ENCODE data around the gene ELMO1. TPM values are rescaled to one million over a fixed set of nuclear protein-coding genes. Genes with fewer than 3 reads are reported as not detected.

Gene ELMO1
- total RNA-seq, 1 donor from 2014 or later: 66.1 TPM

DNA sequence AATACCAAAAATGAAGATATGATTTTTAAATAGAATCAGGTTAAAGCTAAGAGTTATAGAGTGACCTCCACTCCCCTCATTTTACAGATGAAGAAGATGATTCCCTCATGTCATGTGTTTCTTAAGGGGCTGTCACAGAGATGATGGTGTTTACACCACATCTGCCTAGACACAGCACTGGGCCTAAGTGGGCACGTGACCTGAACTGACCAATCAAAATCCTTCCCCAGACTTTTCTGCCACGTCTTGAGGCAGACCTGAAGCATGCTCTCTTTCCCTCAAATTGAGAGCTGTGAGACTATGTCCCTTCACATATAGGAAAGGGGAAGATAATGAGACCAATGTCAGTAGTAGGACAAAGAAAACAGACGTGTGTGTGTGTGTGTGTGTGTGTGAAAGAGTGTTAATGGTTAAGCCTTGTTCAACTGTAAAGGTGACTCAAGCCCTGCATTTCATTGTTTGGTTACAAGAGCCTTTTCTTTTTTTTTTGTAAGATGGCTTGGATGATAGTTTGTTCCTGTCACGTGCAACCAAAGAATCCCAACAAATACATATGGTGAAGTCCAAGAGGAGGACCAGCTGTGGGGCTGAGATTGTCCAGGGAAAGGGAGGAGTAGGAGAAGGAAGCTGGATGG lies 551.6 kb downstream of the ELMO1 start:
- Mint-ChIP-seq H3K9me3 (ENCODE audit: low read depth) (peaks cover 3% of the 10 kb centered on the region), H3K27me3 (no peaks in the 10 kb centered on the region), H3K36me3 (ENCODE audit: insufficient read depth) (peaks cover 14% of the 10 kb centered on the region), H3K4me3 (ENCODE audit: low read depth) (no peak overlapping the region), H3K4me1 (ENCODE audit: low read depth) (peaks cover 20% of the 10 kb centered on the region), H3K27ac (no peak overlapping the region)
- no peak for DNase-seq (ENCODE audit: low spot score, unreplicated experiment)
- no peak for TF ChIP-seq CTCF (IDR thresholded peaks at IDR 0.05; ENCODE audit: unreplicated experiment)

GRCh38 chr7:36896418-36896817 lies 552.2 kb downstream of the ELMO1 start:
- H3K27ac Mint-ChIP-seq: no peak overlapping the region
- H3K4me1 Mint-ChIP-seq (ENCODE audit: low read depth): peaks cover 20% of the 10 kb centered on the region
- TF ChIP-seq CTCF (IDR thresholded peaks at IDR 0.05; ENCODE audit: unreplicated experiment): no peak
- H3K27me3 Mint-ChIP-seq: no peaks in the 10 kb centered on the region
- H3K9me3 Mint-ChIP-seq (ENCODE audit: low read depth): peaks cover 3% of the 10 kb centered on the region
- H3K4me3 Mint-ChIP-seq (ENCODE audit: low read depth): no peak overlapping the region
- no peak for DNase-seq (ENCODE audit: low spot score, unreplicated experiment)
- H3K36me3 Mint-ChIP-seq (ENCODE audit: insufficient read depth): peaks cover 12% of the 10 kb centered on the region

- TF ChIP-seq CTCF (IDR thresholded peaks at IDR 0.05; ENCODE audit: unreplicated experiment): no peak
- DNase-seq (ENCODE audit: low spot score, unreplicated experiment): no peak
- no peak overlapping the region for H3K27ac Mint-ChIP-seq
- peaks cover 7% of the 10 kb centered on the region for H3K36me3 Mint-ChIP-seq (ENCODE audit: insufficient read depth)
- H3K4me3 Mint-ChIP-seq (ENCODE audit: low read depth): no peak overlapping the region
- no peaks in the 10 kb centered on the region for H3K9me3 Mint-ChIP-seq (ENCODE audit: low read depth)
- peaks cover 19% of the 10 kb centered on the region for H3K4me1 Mint-ChIP-seq (ENCODE audit: low read depth)
- no peaks in the 10 kb centered on the region for H3K27me3 Mint-ChIP-seq
Observed at GRCh38 chr7:36895192-36895591, 553.5 kb downstream of the ELMO1 start.

- Mint-ChIP-seq H3K36me3 (ENCODE audit: insufficient read depth) (peaks cover 7% of the 10 kb centered on the region), H3K4me3 (ENCODE audit: low read depth) (no peak overlapping the region), H3K27me3 (no peaks in the 10 kb centered on the region)
Observed at GRCh38 chr7:36894190-36894589, 554.5 kb downstream of the ELMO1 start.

GRCh38 chr7:36889182-36889581 lies 559.5 kb downstream of the ELMO1 start:
- H3K4me1 Mint-ChIP-seq (ENCODE audit: low read depth): peaks cover 15% of the 10 kb centered on the region
- H3K27me3 Mint-ChIP-seq: no peaks in the 10 kb centered on the region
- TF ChIP-seq CTCF (IDR thresholded peaks at IDR 0.05; ENCODE audit: unreplicated experiment): no peak
- H3K9me3 Mint-ChIP-seq (ENCODE audit: low read depth): no peaks in the 10 kb centered on the region
- no peak overlapping the region for H3K4me3 Mint-ChIP-seq (ENCODE audit: low read depth)
- H3K36me3 Mint-ChIP-seq (ENCODE audit: insufficient read depth): peaks cover 16% of the 10 kb centered on the region
- no peak for DNase-seq (ENCODE audit: low spot score, unreplicated experiment)
- H3K27ac Mint-ChIP-seq: no peak overlapping the region

More at GRCh38 chr7:36894190-36894589, 554.5 kb downstream of the ELMO1 start:
- Mint-ChIP-seq H3K9me3 (ENCODE audit: low read depth) (no peaks in the 10 kb centered on the region), H3K27ac (no peak overlapping the region), H3K4me1 (ENCODE audit: low read depth) (peaks cover 21% of the 10 kb centered on the region)
- DNase-seq (ENCODE audit: low spot score, unreplicated experiment): no peak
- no peak for TF ChIP-seq CTCF (IDR thresholded peaks at IDR 0.05; ENCODE audit: unreplicated experiment)
